ENCODE measurements around the gene TBC1D5.

- TF ChIP-seq POLR2A (IDR thresholded peaks at IDR 0.05): no peak
- no peak for TF ChIP-seq POLR2AphosphoS5 (IDR thresholded peaks at IDR 0.05; ENCODE audit: insufficient read depth in 1 of 2, low read depth in 1 of 2)
- TF ChIP-seq CTCF (IDR thresholded peaks at IDR 0.05): no peak
Observed at GRCh38 chr3:17238023-17238422, 504.4 kb downstream of the TBC1D5 start.

All from vagina (tissue), 2 donors.